GM12878 (cell line): ENCODE measurements around the gene CCDC9B. TPM values are rescaled to one million over a fixed set of nuclear protein-coding genes. Genes with fewer than 3 reads are reported as not detected.

Experiments used
- ATAC-seq: fragments of 200-7000 bp; cut with Tn5 transposase; 3 replicates; pipeline ENCODE4 v1.9.1; 2020; ENCODE audit warnings: mild to moderate bottlenecking, moderate library complexity
- Bru-seq: library from RNA; stranded (reverse); fragments of 400-500 nt; gene quantifications from one replicate; lab custom pipeline; 2021; lab: Mats Ljungman, UMichigan
- BruChase-seq, 2 experiments: library from RNA; stranded (reverse); fragments of 400-500 nt; gene quantifications; one replicate each; lab custom pipeline; 2021; lab: Mats Ljungman, UMichigan
- BruUV-seq: library from RNA; stranded (reverse); fragments of 400-500 nt; replicated peaks from 2 replicates; lab custom pipeline; 2021; lab: Mats Ljungman, UMichigan
- CTCF ChIA-PET: fragments of 300-600 bp; sonication (Branson Sonifier 250); formaldehyde crosslinking; extraction: SDS; loops from one replicate; lab custom pipeline; 2021; ENCODE audit warnings: inconsistent platforms; lab: Yijun Ruan, JAX
- POLR2A ChIA-PET: fragments of 350-600 bp; formaldehyde crosslinking; extraction: SDS; loops from one replicate; lab custom pipeline; 2021; ENCODE audit warnings: inconsistent platforms; lab: Charles Lee
- RAD21 ChIA-PET: fragments of 300-600 bp; sonication (Branson Sonifier 250); formaldehyde crosslinking; loops from one replicate; lab custom pipeline; 2023; ENCODE audit warnings: antibody characterized with exemption; ENCODE audit not compliant: unreplicated experiment; lab: Charles Lee
- SMC1A ChIA-PET: fragments of 300-600 bp; sonication (Branson Sonifier 250); formaldehyde crosslinking; loops from one replicate; lab custom pipeline; 2023; ENCODE audit not compliant: unreplicated experiment, uncharacterized antibody; lab: Charles Lee
- DNase-seq: peaks from one replicate; pipeline ENCODE4 v3.0.0-alpha.2; 2011; ENCODE audit warnings: low read depth, low spot score
- FAIRE-seq: peaks from 3 replicates; lab custom pipeline; 2011; peaks lifted over from hg19 to GRCh38; lab: Jason Lieb, UNC
- H2AFZ ChIP-seq: 2 replicates; pipeline ENCODE4 v1.6.0; 2011; ENCODE audit warnings: low read depth, low read length, control low read depth; ENCODE audit not compliant: control insufficient read depth
- H3K27ac ChIP-seq: 2 replicates; pipeline ENCODE4 v1.5.1; 2011; ENCODE audit warnings: control low read depth; ENCODE audit not compliant: control insufficient read depth, insufficient read depth
- H3K27me3 ChIP-seq, 2 experiments: replicated peaks in 1 of 2; 2 replicates each; pipeline versions ENCODE4 v1.6.0 to v1.6.1; 2011; ENCODE audit warnings: low read length in 1 of 2; ENCODE audit not compliant: control insufficient read depth in 2 of 2, insufficient read depth in 2 of 2
- H3K36me3 ChIP-seq, 2 experiments: 2 replicates each; pipeline ENCODE4 v1.5.1; 2011; ENCODE audit warnings: low read length in 1 of 2; ENCODE audit not compliant: control insufficient read depth in 2 of 2, insufficient read depth in 2 of 2
- H3K4me1 ChIP-seq: 2 replicates; pipeline ENCODE4 v1.6.1; 2011; ENCODE audit warnings: mild to moderate bottlenecking, low read length, moderate library complexity, mixed read lengths; ENCODE audit not compliant: control insufficient read depth, insufficient read depth
- H3K4me2 ChIP-seq: 2 replicates; pipeline ENCODE4 v1.6.0; 2011; ENCODE audit warnings: control low read depth; ENCODE audit not compliant: control insufficient read depth, insufficient read depth
- H3K4me3 ChIP-seq: fragments of 200-600 bp; sonication (generic); 2 replicates; pipeline ENCODE4 v1.5.1; 2016
- H3K79me2 ChIP-seq: 2 replicates; pipeline ENCODE4 v1.6.0; 2011; ENCODE audit warnings: low read length; ENCODE audit not compliant: control insufficient read depth, insufficient read depth
- H3K9ac ChIP-seq: 2 replicates; pipeline ENCODE4 v1.8.0; 2011; ENCODE audit warnings: low read length, control low read depth, mixed read lengths; ENCODE audit not compliant: control insufficient read depth, insufficient read depth
- H3K9me3 ChIP-seq: replicated peaks from 3 replicates; pipeline ENCODE4 v1.5.1; 2011; ENCODE audit warnings: mild to moderate bottlenecking, low read length; ENCODE audit not compliant: control insufficient read depth, insufficient read depth
- H4K20me1 ChIP-seq: 2 replicates; pipeline ENCODE4 v1.6.0; 2011; ENCODE audit not compliant: control insufficient read depth, insufficient read depth
- EGR1 ChIP-seq, 2 experiments: IDR thresholded peaks; 1 replicate in 1 of 2; 2 replicates in 1 of 2; pipeline ENCODE4 v1.6.1; 2011 to 2012; ENCODE audit warnings: low read depth in 2 of 2, low read length in 2 of 2, borderline replicate concordance in 1 of 2, mild to moderate bottlenecking in 1 of 2, moderate library complexity in 1 of 2
- FOS ChIP-seq: IDR thresholded peaks from 3 replicates; pipeline ENCODE4 v1.6.1; 2011; ENCODE audit warnings: borderline replicate concordance; ENCODE audit not compliant: insufficient read length; ENCODE audit errors: extremely low read depth
- HCFC1 ChIP-seq: fragments of 150-350 bp; IDR thresholded peaks from 2 replicates; pipeline ENCODE4 v1.6.1; 2014; ENCODE audit warnings: low read length
- HDAC2 ChIP-seq: fragments of 200-600 bp; sonication (generic); IDR thresholded peaks from 2 replicates; pipeline ENCODE4 v1.6.1; 2017
- HDGF ChIP-seq: fragments of 450-650 bp; IDR thresholded peaks from 2 replicates; pipeline ENCODE4 v1.6.1; 2016; ENCODE audit warnings: antibody characterized with exemption
- IKZF1 ChIP-seq: fragments of 450-650 bp; conservative IDR thresholded peaks from 2 replicates; pipeline ENCODE4 v1.6.1; 2017; ENCODE audit warnings: antibody characterized with exemption, mild to moderate bottlenecking
- NR2C2 ChIP-seq: IDR thresholded peaks from 2 replicates; pipeline ENCODE4 v1.6.1; 2011; ENCODE audit warnings: borderline replicate concordance, low read depth; ENCODE audit not compliant: control insufficient read depth, insufficient read length
- POLR2A ChIP-seq: IDR thresholded peaks from 2 replicates; pipeline ENCODE4 v1.6.1; 2011; ENCODE audit warnings: low read depth, mild to moderate bottlenecking, low read length
- SMAD5 ChIP-seq: IDR thresholded peaks from 2 replicates; pipeline ENCODE4 v1.6.1; 2016; ENCODE audit warnings: antibody characterized with exemption, low read depth
- TARDBP ChIP-seq: IDR thresholded peaks from 2 replicates; pipeline ENCODE4 v1.6.1; 2016; ENCODE audit warnings: borderline replicate concordance
- ZNF622 ChIP-seq: fragments of 450-650 bp; IDR thresholded peaks from 2 replicates; pipeline ENCODE4 v1.6.1; 2017; ENCODE audit warnings: mild to moderate bottlenecking, inconsistent platforms
- WGBS: methylation state at CpG from one replicate; pipeline ENCODE4 v1.1.6; 2016; ENCODE audit warnings: low lambda C conversion rate; ENCODE audit not compliant: insufficient replicate concordance, insufficient coverage; ENCODE audit errors: missing lambda C conversion rate; 5-methylcytosine and 5-hydroxymethylcytosine counted together
- in situ Hi-C: fragments of 300-500 bp; cut with MboI; formaldehyde crosslinking; loops from 9 replicates; pipeline ENCODE4 v1.14.3; 2018; ENCODE audit warnings: mixed read lengths
- intact Hi-C: fragments of 100-400 bp; cut with micrococcal nuclease; formaldehyde crosslinking; loops from one replicate; pipeline ENCODE4 v1.14.2; 2022; ENCODE audit not compliant: unreplicated experiment
- long read RNA-seq, 2 experiments: library from polyadenylated mRNA; unstranded; transcript quantifications; one replicate each; pipeline ENCODE4 v2.0.0, GENCODE V29; 2019 to 2020
- polyA minus RNA-seq, 3 experiments: library from RNA; depleted of rRNA, polyadenylated mRNA; stranded (reverse); fragments of >200 nt; gene quantifications; 2 replicates each; pipeline ENCODE4 v1.2.3, GENCODE V29; 2011
- polyA plus RNA-seq, 11 experiments: library from polyadenylated mRNA; depleted of rRNA in 4 of 11; unstranded in 6 of 11; stranded (reverse) in 5 of 11; fragments of >200 nt; fragmentation: Nextera tagmentation in 4 of 11; fragmentation: Illumina TruSeq in 1 of 11; extraction: Ambion mirVana in 4 of 11; extraction: Trizol in 1 of 11; gene quantifications; 1 replicate in 1 of 11; 2 replicates in 10 of 11; pipeline versions ENCODE4 v1.2.1 to v1.2.3, GENCODE V29; 2011 to 2016; ENCODE audit warnings: inconsistent platforms in 2 of 11, missing spikeins in 2 of 11, low read depth in 1 of 11
- total RNA-seq, 4 experiments: library from RNA; depleted of rRNA in 3 of 4; stranded (reverse); fragments of >200 nt in 3 of 4; fragmentation: Illumina TruSeq in 1 of 4; extraction: Trizol in 1 of 4; gene quantifications; 2 replicates each; pipeline versions ENCODE4 v1.2.1 to v1.2.3, GENCODE V29; 2013 to 2021
- TF ChIP-seq, protein P1 (sequence below): fragments of 450-650 bp; formaldehyde crosslinking; IDR thresholded peaks from 2 replicates; pipeline ENCODE4 v1.4.0; 2020; ENCODE audit warnings: mild to moderate bottlenecking, moderate library complexity
- TF ChIP-seq, protein P2 (sequence below): fragments of 450-650 bp; IDR thresholded peaks from 2 replicates; pipeline ENCODE4 v1.6.1; 2016; ENCODE audit warnings: mild to moderate bottlenecking, moderate library complexity, borderline replicate concordance

CCDC9B gene
- total RNA-seq (2013; cell fraction: nucleolus; rRNA removed), result not detected in 2 replicates
- total RNA-seq (2014; rRNA removed) (not detected in 2 replicates), total RNA-seq (2014; rRNA removed; fragmentation: Illumina TruSeq; extraction: Trizol) (0.04 and 0.05 TPM in 2 replicates), total RNA-seq (2021) (0.08 and 0.19 TPM in 2 replicates), polyA plus RNA-seq (2011; rRNA removed) (not detected in 2 replicates), polyA plus RNA-seq (2014; fragmentation: Illumina TruSeq; extraction: Trizol) (0.01 and 0.11 TPM in 2 replicates), polyA plus RNA-seq (2014; fragmentation: Nextera tagmentation; extraction: Ambion mirVana) (under 1 TPM in 1 of 2 experiments, not detected in 1; 0.02 TPM), polyA plus RNA-seq (2014; rRNA removed) (0.05 TPM in 1 of 2 replicates, not detected in the other), polyA plus RNA-seq (2016; fragmentation: Nextera tagmentation; extraction: Ambion mirVana) (not detected), polyA minus RNA-seq (2011; rRNA and poly(A)+ RNA removed) (not detected in 2 replicates), Bru-seq, nascent RNA (percentile 17 among the genes with signal in this experiment), BruChase-seq, experiment 1, labeled RNA remaining after a 6-hour chase (percentile 9 among the genes with signal in this experiment), BruChase-seq, experiment 2, labeled RNA remaining after a 2-hour chase (percentile 8 among the genes with signal in this experiment)
- not detected for polyA plus RNA-seq (2011; ENCODE audit: low read depth)
- polyA plus RNA-seq (2011; cell fraction: cytosol; rRNA removed), result not detected in 2 replicates
- polyA plus RNA-seq (2011; cell fraction: nucleus; rRNA removed), result 0.01 TPM in 1 of 2 replicates, not detected in the other
- 0.06 and 0.07 TPM in 2 replicates for polyA plus RNA-seq (2012)
- not detected in 2 replicates for polyA minus RNA-seq (2011; cell fraction: cytosol; rRNA and poly(A)+ RNA removed)
- not detected in 2 replicates for polyA minus RNA-seq (2011; cell fraction: nucleus; rRNA and poly(A)+ RNA removed)
- long read RNA-seq, experiment 1, result 0 reads
- long read RNA-seq, experiment 2, result 0 reads

DNA sequence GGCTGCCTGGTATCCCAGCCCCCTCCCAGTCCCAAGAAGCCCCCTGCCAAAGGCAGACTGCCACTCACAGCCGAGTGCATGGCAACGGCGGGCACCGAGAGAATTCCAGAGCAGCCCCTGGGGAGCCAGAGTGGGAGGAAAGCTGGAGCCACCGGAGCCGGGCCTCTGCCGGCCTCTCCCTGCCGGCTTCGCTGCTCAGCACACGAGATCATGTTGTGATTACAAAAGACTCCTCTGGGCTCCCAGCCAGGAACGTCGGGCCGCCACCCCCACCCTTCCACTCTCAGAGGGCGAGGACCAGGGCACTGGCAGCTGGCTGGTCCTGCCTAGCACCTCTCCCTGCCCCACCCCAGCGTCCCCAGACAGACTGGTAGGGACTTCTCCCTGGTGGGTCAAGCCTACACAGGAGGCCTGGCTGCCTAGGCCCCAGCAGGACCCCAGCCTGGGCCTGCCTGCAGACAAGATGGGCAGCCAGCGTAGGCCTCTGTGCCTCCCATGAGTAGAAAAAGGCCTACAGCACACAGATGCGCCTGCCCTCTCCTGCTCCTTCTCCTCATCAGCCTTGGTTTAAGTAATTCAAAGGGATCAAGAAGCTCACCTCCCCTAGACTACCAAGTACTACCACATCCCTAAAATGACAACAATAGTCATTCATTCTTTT lies at the start of gene CCDC9B:
Gene CCDC9B, minus strand, starts transcription at position 200 of the 661 bp plus-strand sequence. Its CDS starts 120 bp downstream, at position 80.
- intact Hi-C loops, result loop anchor here (10.0 kb wide), 1 partner anchor 164 kb away; no protein-coding TSS in a partner anchor
- no peak within 1 kb of the TSS for H3K9ac ChIP-seq
- no peak for FAIRE-seq
- TF ChIP-seq POLR2A (no peak), EGR1 (IDR thresholded peaks at IDR 0.05; ENCODE audit: borderline replicate concordance in 1 of 2, low read depth in 2 of 2, low read length in 2 of 2) (no peak), ZNF622 (no peak), HDGF (no peak), IKZF1 (no peak), TARDBP (no peak), HDAC2 (no peak), HCFC1 (no peak), SMAD5 (no peak), NR2C2 (no peak), FOS (no peak)
- TF ChIP-seq, protein P1, sequence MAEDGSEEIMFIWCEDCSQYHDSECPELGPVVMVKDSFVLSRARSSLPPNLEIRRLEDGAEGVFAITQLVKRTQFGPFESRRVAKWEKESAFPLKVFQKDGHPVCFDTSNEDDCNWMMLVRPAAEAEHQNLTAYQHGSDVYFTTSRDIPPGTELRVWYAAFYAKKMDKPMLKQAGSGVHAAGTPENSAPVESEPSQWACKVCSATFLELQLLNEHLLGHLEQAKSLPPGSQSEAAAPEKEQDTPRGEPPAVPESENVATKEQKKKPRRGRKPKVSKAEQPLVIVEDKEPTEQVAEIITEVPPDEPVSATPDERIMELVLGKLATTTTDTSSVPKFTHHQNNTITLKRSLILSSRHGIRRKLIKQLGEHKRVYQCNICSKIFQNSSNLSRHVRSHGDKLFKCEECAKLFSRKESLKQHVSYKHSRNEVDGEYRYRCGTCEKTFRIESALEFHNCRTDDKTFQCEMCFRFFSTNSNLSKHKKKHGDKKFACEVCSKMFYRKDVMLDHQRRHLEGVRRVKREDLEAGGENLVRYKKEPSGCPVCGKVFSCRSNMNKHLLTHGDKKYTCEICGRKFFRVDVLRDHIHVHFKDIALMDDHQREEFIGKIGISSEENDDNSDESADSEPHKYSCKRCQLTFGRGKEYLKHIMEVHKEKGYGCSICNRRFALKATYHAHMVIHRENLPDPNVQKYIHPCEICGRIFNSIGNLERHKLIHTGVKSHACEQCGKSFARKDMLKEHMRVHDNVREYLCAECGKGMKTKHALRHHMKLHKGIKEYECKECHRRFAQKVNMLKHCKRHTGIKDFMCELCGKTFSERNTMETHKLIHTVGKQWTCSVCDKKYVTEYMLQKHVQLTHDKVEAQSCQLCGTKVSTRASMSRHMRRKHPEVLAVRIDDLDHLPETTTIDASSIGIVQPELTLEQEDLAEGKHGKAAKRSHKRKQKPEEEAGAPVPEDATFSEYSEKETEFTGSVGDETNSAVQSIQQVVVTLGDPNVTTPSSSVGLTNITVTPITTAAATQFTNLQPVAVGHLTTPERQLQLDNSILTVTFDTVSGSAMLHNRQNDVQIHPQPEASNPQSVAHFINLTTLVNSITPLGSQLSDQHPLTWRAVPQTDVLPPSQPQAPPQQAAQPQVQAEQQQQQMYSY, result no peak
- TF ChIP-seq, protein P2, sequence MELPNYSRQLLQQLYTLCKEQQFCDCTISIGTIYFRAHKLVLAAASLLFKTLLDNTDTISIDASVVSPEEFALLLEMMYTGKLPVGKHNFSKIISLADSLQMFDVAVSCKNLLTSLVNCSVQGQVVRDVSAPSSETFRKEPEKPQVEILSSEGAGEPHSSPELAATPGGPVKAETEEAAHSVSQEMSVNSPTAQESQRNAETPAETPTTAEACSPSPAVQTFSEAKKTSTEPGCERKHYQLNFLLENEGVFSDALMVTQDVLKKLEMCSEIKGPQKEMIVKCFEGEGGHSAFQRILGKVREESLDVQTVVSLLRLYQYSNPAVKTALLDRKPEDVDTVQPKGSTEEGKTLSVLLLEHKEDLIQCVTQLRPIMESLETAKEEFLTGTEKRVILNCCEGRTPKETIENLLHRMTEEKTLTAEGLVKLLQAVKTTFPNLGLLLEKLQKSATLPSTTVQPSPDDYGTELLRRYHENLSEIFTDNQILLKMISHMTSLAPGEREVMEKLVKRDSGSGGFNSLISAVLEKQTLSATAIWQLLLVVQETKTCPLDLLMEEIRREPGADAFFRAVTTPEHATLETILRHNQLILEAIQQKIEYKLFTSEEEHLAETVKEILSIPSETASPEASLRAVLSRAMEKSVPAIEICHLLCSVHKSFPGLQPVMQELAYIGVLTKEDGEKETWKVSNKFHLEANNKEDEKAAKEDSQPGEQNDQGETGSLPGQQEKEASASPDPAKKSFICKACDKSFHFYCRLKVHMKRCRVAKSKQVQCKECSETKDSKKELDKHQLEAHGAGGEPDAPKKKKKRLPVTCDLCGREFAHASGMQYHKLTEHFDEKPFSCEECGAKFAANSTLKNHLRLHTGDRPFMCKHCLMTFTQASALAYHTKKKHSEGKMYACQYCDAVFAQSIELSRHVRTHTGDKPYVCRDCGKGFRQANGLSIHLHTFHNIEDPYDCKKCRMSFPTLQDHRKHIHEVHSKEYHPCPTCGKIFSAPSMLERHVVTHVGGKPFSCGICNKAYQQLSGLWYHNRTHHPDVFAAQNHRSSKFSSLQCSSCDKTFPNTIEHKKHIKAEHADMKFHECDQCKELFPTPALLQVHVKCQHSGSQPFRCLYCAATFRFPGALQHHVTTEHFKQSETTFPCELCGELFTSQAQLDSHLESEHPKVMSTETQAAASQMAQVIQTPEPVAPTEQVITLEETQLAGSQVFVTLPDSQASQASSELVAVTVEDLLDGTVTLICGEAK, result no peak

More for the DNA sequence above, at the start of gene CCDC9B:
- no peak within 1 kb of the TSS for H3K4me2 ChIP-seq
- BruUV-seq, result no TSS peak
- no peaks in the 10 kb centered on the region for H3K9me3 ChIP-seq
- POLR2A ChIA-PET, result no interaction called here
- no peak for ATAC-seq
- CTCF ChIA-PET, result interaction anchor here (0.9 to 13.7 kb wide), 17 partner anchors 8 to 159 kb away, joined by 3 to 336 read pairs (median 4); partner anchors contain the start of genes INAFM2, IVD, KNSTRN and PLCB2
- RAD21 ChIA-PET, result interaction anchor here (1.1 to 4.7 kb wide), 3 partner anchors 21 to 63 kb away, joined by 3 to 93 read pairs (median 3); no protein-coding TSS in a partner anchor
- SMC1A ChIA-PET, result interaction anchor here (0.6 to 0.9 kb wide), 2 partner anchors 18 to 1048 kb away, joined by 3 read pairs; no protein-coding TSS in a partner anchor
- H3K36me3 ChIP-seq, result no peaks in the 10 kb centered on the region
- H3K4me3 ChIP-seq, result no peak within 1 kb of the TSS
- H2AFZ ChIP-seq, result no peak within 1 kb of the TSS
- no peaks in the 10 kb centered on the region for H3K4me1 ChIP-seq
- in situ Hi-C loops, result no loop called here
- no peak for DNase-seq
- H3K27ac ChIP-seq, result no peak within 1 kb of the TSS
- WGBS, result 45% methylated on average over 14 of the region's 17 CpGs
- no peaks in the 10 kb centered on the region for H3K79me2 ChIP-seq
- H4K20me1 ChIP-seq, result no peaks in the 10 kb centered on the region
- H3K27me3 ChIP-seq, result no peaks in the 10 kb centered on the region; a peak in 1 of 4 replicates
